ENCODE data around the gene PTH2R. TPM values are rescaled to one million over a fixed set of nuclear protein-coding genes. Genes with fewer than 3 reads are reported as not detected.

The PTH2R gene
- total and polyA plus RNA-seq, 2 donors (not counting 3 experiments of a cell fraction or from before 2014, with no cell fraction given): not detected

GRCh38 chr2:208415897-208416296 lies 9.3 kb downstream of the PTH2R start:
- no peaks in the 10 kb centered on the region for H3K9me1 ChIP-seq (replicated peaks; ENCODE audit: control insufficient read depth, extremely low read depth, insufficient read depth, low read length)
- TF ChIP-seq POLR2A (IDR thresholded peaks at IDR 0.05; ENCODE audit: low read depth, low read length) (no peak), FOS (IDR thresholded peaks at IDR 0.05; ENCODE audit: borderline replicate concordance, insufficient read depth, low read length) (no peak), JUN (IDR thresholded peaks at IDR 0.05; ENCODE audit: borderline replicate concordance, insufficient read depth, insufficient read length, low read depth) (no peak), MAX (IDR thresholded peaks at IDR 0.05; ENCODE audit: insufficient read depth, insufficient read length) (no peak)
- H3K79me2 ChIP-seq (ENCODE audit: control insufficient read depth, insufficient read depth, low read length): no peaks in the 10 kb centered on the region
- no peaks in the 10 kb centered on the region for H3K27me3 ChIP-seq (ENCODE audit: control insufficient read depth in 2 of 2, insufficient read depth in 2 of 2, low read length in 2 of 2)
- FAIRE-seq (no peak), DNase-seq (ENCODE audit: low read depth, low spot score) (no peak)
- H3K27ac ChIP-seq (ENCODE audit: insufficient read depth, low read depth, low read length): no peak overlapping the region
- H3K4me2 ChIP-seq (ENCODE audit: insufficient read depth, low read length): no peak overlapping the region
- ChIA-PET CTCF (interaction anchor here (1.4 kb wide), 1 partner anchor 42 kb away, joined by 3 read pairs; no protein-coding TSS in a partner anchor), POLR2A (no interaction called here)
- no peaks in the 10 kb centered on the region for H4K20me1 ChIP-seq (replicated peaks; ENCODE audit: control insufficient read depth, extremely low read depth, insufficient read depth, low read length)
- intact Hi-C loops (cut with micrococcal nuclease): no loop called here
- H3K4me3 ChIP-seq (replicated peaks in 1 of 3; ENCODE audit: insufficient read depth in 1 of 3, low read depth in 1 of 3, low read length in 3 of 3): no peak overlapping the region
- no peaks in the 10 kb centered on the region for H3K36me3 ChIP-seq (ENCODE audit: control insufficient read depth in 2 of 2, extremely low read depth in 1 of 2, insufficient read depth in 2 of 2, low read length in 2 of 2)
- no peaks in the 10 kb centered on the region for H3K9me3 ChIP-seq (replicated peaks; ENCODE audit: control insufficient read depth, insufficient read depth, low read length)
- no peaks in the 10 kb centered on the region for H3K4me1 ChIP-seq (ENCODE audit: control insufficient read depth, extremely low read depth, insufficient read depth, low read length)
- dilution Hi-C loops (cut with MboI; ENCODE audit: extremely low pct_ligation_motif_present, low sequenced_read_pairs): no loop called here
- BruUV-seq (replicated peaks): no TSS peak
- no peak overlapping the region for H3K9ac ChIP-seq (replicated peaks; ENCODE audit: extremely low read depth, insufficient read depth, low read length)
- H2AFZ ChIP-seq (ENCODE audit: low read depth, low read length): no peak overlapping the region

GRCh38 chr2:208426412-208427045 lies 19.9 kb downstream of the PTH2R start:
- dilution Hi-C loops (cut with MboI; ENCODE audit: extremely low pct_ligation_motif_present, low sequenced_read_pairs): no loop called here

More at GRCh38 chr2:208426412-208427045, 19.9 kb downstream of the PTH2R start:
- Histone ChIP-seq H3K9ac (replicated peaks; ENCODE audit: extremely low read depth, insufficient read depth, low read length) (no peak overlapping the region), H3K9me1 (replicated peaks; ENCODE audit: control insufficient read depth, extremely low read depth, insufficient read depth, low read length) (no peaks in the 10 kb centered on the region), H3K9me3 (replicated peaks; ENCODE audit: control insufficient read depth, insufficient read depth, low read length) (no peaks in the 10 kb centered on the region), H3K27me3 (ENCODE audit: control insufficient read depth in 2 of 2, insufficient read depth in 2 of 2, low read length in 2 of 2) (no peaks in the 10 kb centered on the region), H3K36me3 (ENCODE audit: control insufficient read depth in 2 of 2, extremely low read depth in 1 of 2, insufficient read depth in 2 of 2, low read length in 2 of 2) (no peaks in the 10 kb centered on the region), H2AFZ (ENCODE audit: low read depth, low read length) (no peak overlapping the region), H3K27ac (ENCODE audit: insufficient read depth, low read depth, low read length) (no peak overlapping the region), H3K4me1 (ENCODE audit: control insufficient read depth, extremely low read depth, insufficient read depth, low read length) (no peaks in the 10 kb centered on the region), H3K4me2 (ENCODE audit: insufficient read depth, low read length) (no peak overlapping the region), H4K20me1 (replicated peaks; ENCODE audit: control insufficient read depth, extremely low read depth, insufficient read depth, low read length) (no peaks in the 10 kb centered on the region), H3K79me2 (ENCODE audit: control insufficient read depth, insufficient read depth, low read length) (no peaks in the 10 kb centered on the region), H3K4me3 (replicated peaks in 1 of 3; ENCODE audit: insufficient read depth in 1 of 3, low read depth in 1 of 3, low read length in 3 of 3) (no peak overlapping the region)
- DNase-seq (ENCODE audit: low read depth, low spot score) (no peak), FAIRE-seq (no peak)
- intact Hi-C loops (cut with micrococcal nuclease): no loop called here
- CTCF ChIA-PET: interaction anchor here (0.6 to 1.0 kb wide), 2 partner anchors 40 to 1081 kb away, joined by 3 read pairs; no protein-coding TSS in a partner anchor
- BruUV-seq (replicated peaks): no TSS peak
- no peak for TF ChIP-seq JUN (IDR thresholded peaks at IDR 0.05; ENCODE audit: borderline replicate concordance, insufficient read depth, insufficient read length, low read depth)
- no peak for TF ChIP-seq POLR2A (IDR thresholded peaks at IDR 0.05; ENCODE audit: low read depth, low read length)
- no peak for TF ChIP-seq FOS (IDR thresholded peaks at IDR 0.05; ENCODE audit: borderline replicate concordance, insufficient read depth, low read length)
- TF ChIP-seq EZH2 (IDR thresholded peaks at IDR 0.05; ENCODE audit: borderline replicate concordance, low read depth, low read length, severe bottlenecking): no peak
- TF ChIP-seq POLR2AphosphoS5 (IDR thresholded peaks at IDR 0.05; ENCODE audit: insufficient read depth, low read depth, low read length): no peak
- no peak for TF ChIP-seq CTCF (IDR thresholded peaks at IDR 0.05; ENCODE audit: extremely low read depth in 1 of 2, insufficient read depth in 1 of 2, low read depth in 1 of 2, low read length in 2 of 2)
- no peak for TF ChIP-seq MYC (IDR thresholded peaks at IDR 0.05; ENCODE audit: low read depth, low read length)
- no peak for TF ChIP-seq MAX (IDR thresholded peaks at IDR 0.05; ENCODE audit: insufficient read depth, insufficient read length)
- POLR2A ChIA-PET: no interaction called here
